CD14-positive monocyte (primary cell): Measurements from ENCODE around the gene SHC2. TPM values are rescaled to one million over a fixed set of nuclear protein-coding genes. Genes with fewer than 3 reads are reported as not detected.

Source experiments
- DNase-seq, 3 donors: peaks; one replicate each; pipeline ENCODE4 v3.0.0-alpha.2; 2011 to 2022
- H2AFZ ChIP-seq: 2 replicates; pipeline ENCODE4 v1.6.0; 2012; ENCODE audit warnings: mild to moderate bottlenecking, low read depth, low read length, inconsistent platforms; ENCODE audit not compliant: insufficient read depth, poor library complexity, severe bottlenecking
- H3K27ac ChIP-seq, 2 donors: 1 replicate in 1 of 2; 2 replicates in 1 of 2; pipeline ENCODE4 v1.5.1; 2012 to 2013; ENCODE audit warnings: low read length in 2 of 2, control low read depth in 1 of 2, inconsistent platforms in 1 of 2, low read depth in 1 of 2, mild to moderate bottlenecking in 1 of 2
- H3K27me3 ChIP-seq, 2 donors: one replicate each; pipeline versions ENCODE4 v1.6.0 to v1.6.1; 2011 to 2013; ENCODE audit warnings: low read length in 2 of 2; ENCODE audit not compliant: control insufficient read depth in 2 of 2, insufficient read depth in 2 of 2
- H3K36me3 ChIP-seq, 2 donors: replicated peaks in 1 of 2; 1 replicate in 1 of 2; 2 replicates in 1 of 2; pipeline versions ENCODE4 v1.5.1 to v1.6.1; 2012 to 2013; ENCODE audit warnings: low read length in 2 of 2, control low read depth in 1 of 2, inconsistent platforms in 1 of 2, mild to moderate bottlenecking in 1 of 2; ENCODE audit not compliant: insufficient read depth in 2 of 2, control insufficient read depth in 1 of 2
- H3K4me1 ChIP-seq, 2 donors: 1 replicate in 1 of 2; 2 replicates in 1 of 2; pipeline versions ENCODE4 v1.5.1 to v1.6.1; 2012 to 2013; ENCODE audit warnings: low read length in 2 of 2, control low read depth in 1 of 2, inconsistent platforms in 1 of 2, mild to moderate bottlenecking in 1 of 2, moderate library complexity in 1 of 2; ENCODE audit not compliant: insufficient read depth in 2 of 2, control insufficient read depth in 1 of 2
- H3K4me2 ChIP-seq: replicated peaks from 2 replicates; pipeline ENCODE3; 2012; ENCODE audit warnings: low read length, moderate library complexity, mild to moderate bottlenecking; ENCODE audit not compliant: poor library complexity, severe bottlenecking; ENCODE audit errors: extremely low read depth
- H3K4me3 ChIP-seq, 3 experiments: fragments of 200-600 bp in 1 of 3; sonication (generic) in 1 of 3; replicated peaks in 1 of 3; 1 replicate in 2 of 3; 2 replicates in 1 of 3; pipeline ENCODE4 v1.5.1; 2011 to 2013; ENCODE audit warnings: low read length in 3 of 3, mild to moderate bottlenecking in 3 of 3, control low read depth in 2 of 3, low read depth in 2 of 3, inconsistent platforms in 1 of 3, moderate library complexity in 1 of 3
- H3K79me2 ChIP-seq: 2 replicates; pipeline ENCODE4 v1.6.0; 2012; ENCODE audit warnings: mild to moderate bottlenecking, control low read depth, inconsistent platforms, low read length, moderate library complexity; ENCODE audit not compliant: insufficient read depth
- H3K9ac ChIP-seq: 2 replicates; pipeline ENCODE4 v1.6.0; 2017; ENCODE audit warnings: low read length, mild to moderate bottlenecking; ENCODE audit not compliant: insufficient read depth, poor library complexity, severe bottlenecking
- H3K9me3 ChIP-seq, 2 donors: replicated peaks in 1 of 2; 1 replicate in 1 of 2; 2 replicates in 1 of 2; pipeline versions ENCODE4 v1.5.1 to v1.6.1; 2012 to 2013; ENCODE audit warnings: low read length in 2 of 2, control low read depth in 1 of 2; ENCODE audit not compliant: control insufficient read depth in 1 of 2, insufficient read depth in 1 of 2
- H4K20me1 ChIP-seq: 2 replicates; pipeline ENCODE4 v1.6.0; 2012; ENCODE audit warnings: mild to moderate bottlenecking, low read length, control low read depth, moderate library complexity; ENCODE audit not compliant: insufficient read depth
- H3K27ac Mint-ChIP-seq, 7 donors: one replicate each; pipeline ENCODE4 v1.8.0; 2020; ENCODE audit warnings: mild to moderate bottlenecking in 7 of 7, mixed read lengths in 7 of 7, moderate library complexity in 6 of 7, inconsistent platforms in 2 of 7
- H3K27me3 Mint-ChIP-seq, 3 donors: one replicate each; pipeline ENCODE4 v1.8.0; 2021 to 2022; ENCODE audit warnings: low read depth in 3 of 3, mild to moderate bottlenecking in 3 of 3, mixed read lengths in 3 of 3, moderate library complexity in 3 of 3, inconsistent platforms in 1 of 3
- H3K36me3 Mint-ChIP-seq, 2 donors: one replicate each; pipeline ENCODE4 v1.8.0; 2020; ENCODE audit warnings: mixed read lengths in 2 of 2, inconsistent platforms in 1 of 2, mild to moderate bottlenecking in 1 of 2
- H3K4me1 Mint-ChIP-seq: one replicate; pipeline ENCODE4 v1.8.0; 2020; ENCODE audit warnings: mild to moderate bottlenecking, mixed read lengths
- H3K4me3 Mint-ChIP-seq, 2 donors: one replicate each; pipeline ENCODE4 v1.8.0; 2020; ENCODE audit warnings: mild to moderate bottlenecking in 2 of 2, mixed read lengths in 2 of 2, moderate library complexity in 1 of 2
- H3K9me3 Mint-ChIP-seq, 7 donors: one replicate each; pipeline ENCODE4 v1.8.0; 2020 to 2022; ENCODE audit warnings: mixed read lengths in 7 of 7, mild to moderate bottlenecking in 6 of 7, moderate library complexity in 6 of 7, inconsistent platforms in 2 of 7
- CTCF ChIP-seq: fragments of 200-600 bp; IDR thresholded peaks from one replicate; pipeline ENCODE4 v1.8.0; 2022; ENCODE audit warnings: antibody characterized with exemption, mild to moderate bottlenecking
- WGBS: methylation state at CpG from one replicate; pipeline ENCODE4 v1.1.5; 2013; ENCODE audit warnings: missing lambda C conversion rate; ENCODE audit not compliant: insufficient coverage; 5-methylcytosine and 5-hydroxymethylcytosine counted together
- intact Hi-C, 2 donors: fragments of 100-400 bp; cut with micrococcal nuclease; formaldehyde crosslinking; loops; one replicate each; pipeline versions ENCODE4 v1.15.0 to v1.15.1; 2023
- polyA plus RNA-seq, 3 donors: library from polyadenylated mRNA; depleted of rRNA in 1 of 3; unstranded in 2 of 3; stranded (reverse) in 1 of 3; fragments of 300-500 nt in 2 of 3; fragments of >200 nt in 1 of 3; fragmentation: Illumina TruSeq in 2 of 3; gene quantifications; 1 replicate in 2 of 3; 2 replicates in 1 of 3; pipeline ENCODE4 v1.2.3, GENCODE V29; 2012 to 2021

SHC2 gene
- polyA plus RNA-seq, 3 donors, result not detected

DNA sequence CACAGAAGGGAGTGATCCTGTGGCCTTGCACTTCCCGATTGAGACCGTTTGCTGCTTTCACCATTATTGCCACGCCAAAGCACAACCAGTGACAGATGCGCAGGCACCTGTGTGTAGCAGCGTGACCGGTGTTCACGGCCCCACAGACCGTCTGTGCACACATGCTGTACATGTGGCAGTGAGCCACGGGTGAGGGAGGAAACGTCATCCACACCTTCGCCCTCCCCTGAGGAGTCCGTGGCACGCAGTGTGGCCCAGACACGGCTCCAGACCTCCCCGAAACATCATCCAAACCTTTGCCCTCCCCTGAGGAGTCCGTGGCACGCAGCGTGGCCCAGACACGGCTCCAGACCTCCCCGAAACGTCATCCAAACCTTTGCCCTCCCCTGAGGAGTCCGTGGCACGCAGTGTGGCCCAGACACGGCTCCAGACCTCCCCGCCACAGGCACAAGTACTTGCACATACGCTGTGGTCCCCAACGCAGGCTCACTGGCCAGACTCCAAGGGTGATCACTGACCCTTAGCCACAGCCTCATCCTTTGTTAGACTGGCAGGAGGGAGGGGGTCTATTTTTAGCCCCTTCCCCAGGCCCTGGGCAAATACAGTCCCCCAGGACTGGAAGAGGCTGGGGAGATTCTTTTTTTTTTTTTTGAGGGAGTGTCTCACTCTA is 7.9 kb upstream of the SHC2 start:
- Histone ChIP-seq H3K79me2 (no peaks in the 10 kb centered on the region), H2AFZ (no peak overlapping the region), H3K4me1 (no peaks in the 10 kb centered on the region), H3K4me2 (no peak overlapping the region), H3K36me3 (no peaks in the 10 kb centered on the region), H3K9me3 (no peaks in the 10 kb centered on the region), H3K27me3 (no peaks in the 10 kb centered on the region), H3K4me3 (no peak overlapping the region), H3K9ac (no peak overlapping the region), H3K27ac (no peak overlapping the region), H4K20me1 (no peaks in the 10 kb centered on the region)
- H3K4me3 Mint-ChIP-seq, result no peak overlapping the region
- intact Hi-C loops, result no loop called here
- H3K27ac Mint-ChIP-seq, result peak overlapping the region in 1 of 7 donors; percentile 45
- H3K36me3 Mint-ChIP-seq, result no peaks in the 10 kb centered on the region
- DNase-seq, result no peak
- H3K9me3 Mint-ChIP-seq, result peaks cover 0 to 12% (median 2%) of the 10 kb centered on the region in 7 donors
- no peak for TF ChIP-seq CTCF
- peaks cover 2 to 17% (median 5%) of the 10 kb centered on the region in 3 donors for H3K27me3 Mint-ChIP-seq
- 86% methylated on average over 22 of the region's 27 CpGs for WGBS
- H3K4me1 Mint-ChIP-seq, result no peaks in the 10 kb centered on the region

GRCh38 chr19:467554-467953 is 6.7 kb upstream of the SHC2 start:
- Mint-ChIP-seq H3K4me1 (no peaks in the 10 kb centered on the region), H3K9me3 (peaks cover 0 to 12% (median 4%) of the 10 kb centered on the region in 7 donors), H3K27ac (no peak overlapping the region), H3K27me3 (peaks cover 10 to 24% (median 12%) of the 10 kb centered on the region in 3 donors), H3K36me3 (no peaks in the 10 kb centered on the region), H3K4me3 (no peak overlapping the region)
- Histone ChIP-seq H3K36me3 (no peaks in the 10 kb centered on the region), H4K20me1 (no peaks in the 10 kb centered on the region), H3K79me2 (no peaks in the 10 kb centered on the region), H3K4me1 (no peaks in the 10 kb centered on the region), H3K27ac (no peak overlapping the region), H3K27me3 (peaks cover 2 to 7% of the 10 kb centered on the region in 2 donors), H3K4me2 (no peak overlapping the region), H3K4me3 (no peak overlapping the region), H3K9me3 (peaks cover 0 to under 1% of the 10 kb centered on the region in 2 donors), H3K9ac (no peak overlapping the region), H2AFZ (no peak overlapping the region)
- no peak for DNase-seq
- TF ChIP-seq CTCF, result no peak
- intact Hi-C loops, result no loop called here
- WGBS, result 89% methylated on average over 9 of the region's 11 CpGs
